Lung (tissue), 12 donors: ENCODE data around the gene CNEP1R1. TPM values are rescaled to one million over a fixed set of nuclear protein-coding genes. Genes with fewer than 3 reads are reported as not detected.

Experiments used
- ATAC-seq: fragments of 200-7000 bp; cut with Tn5 transposase; one replicate; pipeline ENCODE4 v1.9.1; 2020; ENCODE audit warnings: moderate number of reproducible peaks; ENCODE audit not compliant: insufficient read depth, low FRiP score
- DNase-seq, 3 donors: peaks; one replicate each; pipeline ENCODE4 v3.0.0-alpha.2; 2013 to 2017
- H3K27ac ChIP-seq, 2 donors: one replicate each; pipeline ENCODE4 v1.5.1; 2013; ENCODE audit warnings: mild to moderate bottlenecking in 2 of 2, moderate library complexity in 2 of 2, control low read depth in 1 of 2, inconsistent platforms in 1 of 2, low read depth in 1 of 2, low read length in 1 of 2
- H3K27me3 ChIP-seq, 3 donors: one replicate each; pipeline ENCODE4 v1.5.1; 2013; ENCODE audit warnings: low read length in 2 of 3; ENCODE audit not compliant: control insufficient read depth in 3 of 3, insufficient read depth in 3 of 3
- H3K36me3 ChIP-seq, 4 donors: one replicate each; pipeline ENCODE4 v1.5.1; 2013; ENCODE audit warnings: low read length in 4 of 4, mild to moderate bottlenecking in 1 of 4, moderate library complexity in 1 of 4; ENCODE audit not compliant: control insufficient read depth in 4 of 4, insufficient read depth in 4 of 4
- H3K4me1 ChIP-seq, 5 donors: one replicate each; pipeline ENCODE4 v1.5.1; 2013; ENCODE audit warnings: low read length in 5 of 5, mild to moderate bottlenecking in 2 of 5, moderate library complexity in 1 of 5; ENCODE audit not compliant: control insufficient read depth in 5 of 5, insufficient read depth in 5 of 5
- H3K4me3 ChIP-seq: one replicate; pipeline ENCODE4 v1.5.1; 2013; ENCODE audit warnings: mild to moderate bottlenecking, control low read depth, moderate library complexity
- H3K9ac ChIP-seq, 2 donors: one replicate each; pipeline ENCODE4 v1.5.1; 2013; ENCODE audit warnings: low read length in 2 of 2, control low read depth in 1 of 2; ENCODE audit not compliant: insufficient read depth in 1 of 2
- H3K9me3 ChIP-seq, 4 donors: one replicate each; pipeline ENCODE4 v1.5.1; 2013; ENCODE audit warnings: low read length in 3 of 4, mild to moderate bottlenecking in 1 of 4, moderate library complexity in 1 of 4; ENCODE audit not compliant: control insufficient read depth in 4 of 4, insufficient read depth in 3 of 4
- CTCF ChIP-seq: IDR thresholded peaks from 2 replicates; pipeline ENCODE4 v1.5.1; 2012; ENCODE audit warnings: mild to moderate bottlenecking; ENCODE audit errors: control extremely low read depth, extremely low read depth
- WGBS, 2 donors: extraction: QIAGEN DNeasy Blood & Tissue Kit; methylation state at CpG; one replicate each; pipeline ENCODE4 v1.1.7; 2013; 5-methylcytosine and 5-hydroxymethylcytosine counted together
- polyA plus RNA-seq, 2 donors: library from polyadenylated mRNA; stranded (reverse); fragments of 200-250 nt; gene quantifications; one replicate each; pipeline ENCODE4 v1.2.1, GENCODE V29; 2013
- total RNA-seq, 2 donors: library from RNA; depleted of rRNA in 1 of 2; stranded (reverse); fragments of >200 nt in 1 of 2; gene quantifications; one replicate each; pipeline ENCODE4 v1.2.1, GENCODE V29; 2014 to 2021
- donor health status: control.
- donor health status: control.
- donor health status: Bipolar disorder and iron deficiency.
- donor health status: healthy.
- donor health status: DM: yes; HTN: yes; CAD: no.

The CNEP1R1 gene
- total and polyA plus RNA-seq, 4 donors = 13.8 to 23.2 (median 17.4) TPM

GRCh38 chr16:50037662-50038220, 12.7 kb downstream of the CNEP1R1 start:
- Histone ChIP-seq H3K4me3 (no peak overlapping the region), H3K27me3 (no peaks in the 10 kb centered on the region), H3K9me3 (no peaks in the 10 kb centered on the region), H3K36me3 (peaks cover 5 to 21% (median 13%) of the 10 kb centered on the region in 4 donors), H3K27ac (no peak overlapping the region), H3K9ac (no peak overlapping the region), H3K4me1 (peaks cover 0 to 13% (median 6%) of the 10 kb centered on the region in 5 donors)
- DNase-seq = peak in 2 of 3 donors; percentile 46 to 66
- no peak for TF ChIP-seq CTCF
- 17 to 31% methylated on average over 2 of the region's 2 CpGs for WGBS, 2 donors
- peak; percentile 20 for ATAC-seq

- no peaks in the 10 kb centered on the region for H3K9me3 ChIP-seq
- H3K9ac ChIP-seq = no peak overlapping the region
- no peak overlapping the region for H3K4me3 ChIP-seq
- peaks cover 5 to 21% (median 12%) of the 10 kb centered on the region in 4 donors for H3K36me3 ChIP-seq
- DNase-seq (no peak), ATAC-seq (peak; percentile 2)
- no peak overlapping the region for H3K27ac ChIP-seq
- WGBS, 2 donors = 30 to 50% methylated on average over 4 of the region's 4 CpGs
- no peak for TF ChIP-seq CTCF
- H3K27me3 ChIP-seq = no peaks in the 10 kb centered on the region
- peaks cover 0 to 13% (median 6%) of the 10 kb centered on the region in 5 donors for H3K4me1 ChIP-seq
Measured at GRCh38 chr16:50038286-50038685, 13.3 kb downstream of the CNEP1R1 start.

GRCh38 chr16:50038756-50039529, 13.9 kb downstream of the CNEP1R1 start:
- no peaks in the 10 kb centered on the region for H3K27me3 ChIP-seq
- H3K9ac ChIP-seq = no peak overlapping the region
- ATAC-seq (peak; percentile 47), DNase-seq (peak in 2 of 3 donors; percentile 30 to 32)
- H3K9me3 ChIP-seq = no peaks in the 10 kb centered on the region
- H3K4me1 ChIP-seq = peaks cover 0 to 13% (median 6%) of the 10 kb centered on the region in 5 donors
- 36 to 45% methylated on average over 5 of the region's 5 CpGs for WGBS, 2 donors
- H3K27ac ChIP-seq = no peak overlapping the region
- peaks cover 1 to 17% (median 11%) of the 10 kb centered on the region in 4 donors for H3K36me3 ChIP-seq
- no peak overlapping the region for H3K4me3 ChIP-seq
- TF ChIP-seq CTCF = no peak
